ENCODE results near the gene MAD1L1.
"Not testable (repeated sequence)": the region's sequence is repeated elsewhere in the genome, so short reads cannot be mapped to it uniquely, and the experiment has no call there.

The MAD1L1 gene

DNA sequence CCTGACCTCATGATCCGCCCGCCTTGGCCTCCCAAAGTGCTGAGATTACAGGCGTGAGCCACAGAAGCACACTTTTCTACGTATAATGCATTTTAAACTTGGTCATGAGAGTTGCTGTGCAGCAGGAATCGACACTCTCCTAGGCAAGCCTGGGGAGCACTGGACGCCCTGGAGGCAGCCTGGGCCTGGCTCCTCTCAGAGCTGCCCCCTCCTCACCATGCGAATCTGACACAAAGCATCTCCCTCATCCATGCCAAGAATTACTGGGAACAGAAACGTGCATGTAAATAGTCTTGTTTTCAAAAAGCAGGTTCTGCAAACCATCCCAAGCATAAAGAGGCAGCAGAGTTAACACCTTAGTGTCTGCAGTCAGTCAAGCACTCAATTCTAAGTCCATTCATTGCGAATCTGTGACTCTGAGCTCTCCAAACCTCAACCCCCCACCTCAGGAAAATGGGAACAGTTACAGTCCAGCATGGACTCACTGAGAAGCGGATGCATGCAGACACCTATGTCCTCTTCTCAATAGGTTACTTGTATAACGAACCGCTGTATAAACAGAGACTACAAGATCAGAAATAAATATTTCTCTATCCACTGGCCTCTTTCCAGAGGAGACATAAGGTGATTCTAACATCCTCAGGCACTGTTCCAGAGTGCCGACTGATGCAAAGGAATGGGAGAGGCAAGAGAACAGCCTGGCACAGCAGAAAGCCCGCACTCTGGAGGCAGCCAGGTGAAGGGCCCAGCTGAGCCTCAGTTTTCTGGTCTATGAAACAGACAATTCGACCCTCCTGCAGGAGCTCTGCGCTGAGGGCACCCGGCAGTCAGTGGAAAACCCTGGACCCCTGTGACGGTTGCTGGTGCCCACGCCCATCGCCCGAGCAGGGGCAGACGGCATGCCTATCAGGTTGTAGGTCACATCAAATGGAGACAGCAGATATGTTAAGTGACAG lies 68.9 kb downstream of the MAD1L1 start:
- Histone ChIP-seq H2AFZ (ENCODE audit: low read depth, low read length) (no peak overlapping the region), H3K4me3 (ENCODE audit: low read depth in 1 of 2, low read length in 2 of 2) (no peak overlapping the region), H3K27ac (ENCODE audit: low read length) (no peak overlapping the region), H3K9me3 (ENCODE audit: insufficient read depth, low read length, severe bottlenecking) (no peaks in the 10 kb centered on the region), H3K4me2 (ENCODE audit: insufficient read depth, low read length) (no peak overlapping the region), H3K4me1 (ENCODE audit: insufficient read depth, low read length) (no peaks in the 10 kb centered on the region), H3K79me2 (ENCODE audit: insufficient read depth, low read length) (0 out of 2 replicates have a peak, but pooled peaks cover 3% of the 10 kb centered on the region), H3K27me3 (ENCODE audit: insufficient read depth, low read length, poor library complexity) (no peaks in the 10 kb centered on the region), H4K20me1 (ENCODE audit: insufficient read depth, low read length) (peaks cover 16% of the 10 kb centered on the region; the same call in 1 of the 2 replicates), H3K9ac (ENCODE audit: low read depth, low read length) (no peak overlapping the region), H3K36me3 (ENCODE audit: insufficient read depth, low read length) (peaks cover 28% of the 10 kb centered on the region)
- no peak for TF ChIP-seq EZH2 (IDR thresholded peaks at IDR 0.05; ENCODE audit: borderline replicate concordance, low read depth, low read length, severe bottlenecking)
- no peak for TF ChIP-seq CTCF (IDR thresholded peaks at IDR 0.05; ENCODE audit: borderline replicate concordance, extremely low read depth, low read length, poor library complexity, severe bottlenecking)
- DNase-seq: no peak
- no peak for ATAC-seq (ENCODE audit: insufficient read depth, low read depth)

- TF ChIP-seq CTCF (IDR thresholded peaks at IDR 0.05; ENCODE audit: borderline replicate concordance, extremely low read depth, low read length, poor library complexity, severe bottlenecking): no peak
- no peak for TF ChIP-seq EZH2 (IDR thresholded peaks at IDR 0.05; ENCODE audit: borderline replicate concordance, low read depth, low read length, severe bottlenecking)
- Histone ChIP-seq H3K36me3 (ENCODE audit: insufficient read depth, low read length) (peaks cover 24% of the 10 kb centered on the region), H2AFZ (ENCODE audit: low read depth, low read length) (no peak overlapping the region), H3K4me2 (ENCODE audit: insufficient read depth, low read length) (no peak overlapping the region), H3K4me1 (ENCODE audit: insufficient read depth, low read length) (no peaks in the 10 kb centered on the region), H3K4me3 (ENCODE audit: low read depth in 1 of 2, low read length in 2 of 2) (no peak overlapping the region), H3K9ac (ENCODE audit: low read depth, low read length) (no peak overlapping the region), H3K27ac (ENCODE audit: low read length) (no peak overlapping the region), H3K79me2 (ENCODE audit: insufficient read depth, low read length) (0 out of 2 replicates have a peak, but pooled peaks cover 3% of the 10 kb centered on the region), H3K9me3 (ENCODE audit: insufficient read depth, low read length, severe bottlenecking) (no peaks in the 10 kb centered on the region), H3K27me3 (ENCODE audit: insufficient read depth, low read length, poor library complexity) (no peaks in the 10 kb centered on the region), H4K20me1 (ENCODE audit: insufficient read depth, low read length) (peaks cover 25% of the 10 kb centered on the region; the same call in 1 of the 2 replicates)
- ATAC-seq (ENCODE audit: insufficient read depth, low read depth): no peak
- DNase-seq: no peak
Measured at GRCh38 chr7:2162959-2163358, 69.8 kb downstream of the MAD1L1 start.

DNA sequence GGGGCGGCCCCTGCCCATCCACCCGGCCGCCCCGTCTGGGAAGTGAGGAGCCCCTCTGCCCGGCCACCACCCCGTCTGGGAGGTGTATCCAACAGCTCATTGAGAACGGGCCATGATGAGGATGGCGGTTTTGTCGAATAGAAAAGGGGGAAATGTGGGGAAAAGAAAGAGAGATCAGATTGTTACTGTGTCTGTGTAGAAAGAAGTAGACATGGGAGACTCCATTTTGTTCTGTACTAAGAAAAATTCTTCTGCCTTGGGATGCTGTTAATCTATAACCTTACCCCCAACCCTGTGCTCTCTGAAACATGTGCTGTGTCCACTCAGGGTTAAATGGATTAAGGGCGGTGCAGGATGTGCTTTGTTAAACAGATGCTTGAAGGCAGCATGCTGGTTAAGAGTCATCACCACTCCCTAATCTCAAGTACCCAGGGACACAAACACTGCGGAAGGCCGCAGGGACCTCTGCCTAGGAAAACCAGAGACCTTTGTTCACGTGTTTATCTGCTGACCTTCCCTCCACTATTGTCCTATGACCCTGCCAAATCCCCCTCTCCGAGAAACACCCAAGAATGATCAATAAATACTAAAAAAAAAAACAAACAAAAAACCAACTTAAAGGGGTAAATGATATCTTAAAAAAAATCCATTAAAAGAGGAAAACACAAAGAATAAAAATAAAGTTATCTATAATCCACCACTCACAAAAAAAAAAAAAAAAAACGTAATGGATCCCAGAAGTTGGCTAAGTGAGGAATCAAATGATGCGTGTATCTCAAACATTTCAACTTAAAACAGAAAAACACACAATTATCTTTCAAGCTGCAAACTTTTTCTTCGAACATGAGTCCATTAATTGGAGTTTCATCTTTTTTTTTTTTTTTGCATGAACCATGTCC lies 70.5 kb downstream of the MAD1L1 start:
- Histone ChIP-seq H3K36me3 (ENCODE audit: insufficient read depth, low read length) (peaks cover 24% of the 10 kb centered on the region), H4K20me1 (ENCODE audit: insufficient read depth, low read length) (peaks cover 31% of the 10 kb centered on the region; the same call in 1 of the 2 replicates)
- H3K79me2 ChIP-seq (ENCODE audit: insufficient read depth, low read length); H2AFZ ChIP-seq (ENCODE audit: low read depth, low read length); H3K9me3 ChIP-seq (ENCODE audit: insufficient read depth, low read length, severe bottlenecking); H3K4me2 ChIP-seq (ENCODE audit: insufficient read depth, low read length); ATAC-seq (ENCODE audit: insufficient read depth, low read depth); H3K4me3 ChIP-seq (ENCODE audit: low read depth in 1 of 2, low read length in 2 of 2); DNase-seq; H3K27me3 ChIP-seq (ENCODE audit: insufficient read depth, low read length, poor library complexity); H3K27ac ChIP-seq (ENCODE audit: low read length); H3K4me1 ChIP-seq (ENCODE audit: insufficient read depth, low read length); H3K9ac ChIP-seq (ENCODE audit: low read depth, low read length): not testable (repeated sequence)

Measured in DND-41 (cell line).